ENCODE measurements around the gene LYL1. TPM values are rescaled to one million over a fixed set of nuclear protein-coding genes. Genes with fewer than 3 reads are reported as not detected.

The LYL1 gene
- total and polyA plus RNA-seq, 2 donors from 2014 or later = 8.5 to 13.8 TPM

DNA sequence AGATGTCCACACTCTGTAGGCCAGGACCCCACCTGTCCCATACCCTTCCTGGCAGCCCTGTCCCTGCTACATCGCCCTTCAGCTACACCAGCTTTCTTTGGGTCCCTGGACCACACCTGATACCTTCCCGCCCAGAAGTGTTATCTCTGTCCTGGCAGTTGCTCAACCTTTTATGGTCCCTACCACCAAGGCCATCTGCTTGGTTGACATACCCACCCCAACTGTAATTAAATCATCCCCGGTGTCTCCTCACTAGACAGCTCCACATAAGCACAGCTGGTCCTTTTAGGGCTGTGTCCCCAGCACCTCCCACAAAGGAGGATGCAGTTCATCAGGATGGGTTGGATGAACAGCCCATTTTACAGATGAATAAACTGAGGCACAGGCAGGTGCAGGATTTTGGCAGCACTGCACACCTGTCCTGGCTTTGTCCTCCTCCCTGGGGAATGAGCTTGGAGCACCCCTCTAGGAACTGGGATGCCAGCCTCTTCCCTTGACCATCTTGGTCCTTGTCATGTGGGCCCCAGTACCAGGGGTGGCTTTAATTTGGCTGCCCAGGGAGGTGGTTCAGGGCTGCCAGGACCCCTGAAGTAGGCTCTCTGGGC lies 28.3 kb upstream of the LYL1 start:
- TF ChIP-seq, protein P1, sequence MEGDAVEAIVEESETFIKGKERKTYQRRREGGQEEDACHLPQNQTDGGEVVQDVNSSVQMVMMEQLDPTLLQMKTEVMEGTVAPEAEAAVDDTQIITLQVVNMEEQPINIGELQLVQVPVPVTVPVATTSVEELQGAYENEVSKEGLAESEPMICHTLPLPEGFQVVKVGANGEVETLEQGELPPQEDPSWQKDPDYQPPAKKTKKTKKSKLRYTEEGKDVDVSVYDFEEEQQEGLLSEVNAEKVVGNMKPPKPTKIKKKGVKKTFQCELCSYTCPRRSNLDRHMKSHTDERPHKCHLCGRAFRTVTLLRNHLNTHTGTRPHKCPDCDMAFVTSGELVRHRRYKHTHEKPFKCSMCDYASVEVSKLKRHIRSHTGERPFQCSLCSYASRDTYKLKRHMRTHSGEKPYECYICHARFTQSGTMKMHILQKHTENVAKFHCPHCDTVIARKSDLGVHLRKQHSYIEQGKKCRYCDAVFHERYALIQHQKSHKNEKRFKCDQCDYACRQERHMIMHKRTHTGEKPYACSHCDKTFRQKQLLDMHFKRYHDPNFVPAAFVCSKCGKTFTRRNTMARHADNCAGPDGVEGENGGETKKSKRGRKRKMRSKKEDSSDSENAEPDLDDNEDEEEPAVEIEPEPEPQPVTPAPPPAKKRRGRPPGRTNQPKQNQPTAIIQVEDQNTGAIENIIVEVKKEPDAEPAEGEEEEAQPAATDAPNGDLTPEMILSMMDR (IDR thresholded peaks at IDR 0.05; ENCODE audit: borderline replicate concordance, extremely low read depth, insufficient read depth) = no peak
- intact Hi-C loops (cut with DNase I) = no loop called here
- no peaks in the 10 kb centered on the region for H3K9me3 ChIP-seq (ENCODE audit: control insufficient read depth in 2 of 3, insufficient read depth in 1 of 3, low read length in 3 of 3)
- no peaks in the 10 kb centered on the region for H3K27me3 ChIP-seq (ENCODE audit: control insufficient read depth, insufficient read depth, low read length)
- H3K27ac ChIP-seq (ENCODE audit: low read depth in 2 of 2, low read length in 2 of 2) = no peak overlapping the region
- H3K36me3 ChIP-seq (ENCODE audit: control insufficient read depth in 2 of 3, insufficient read depth in 3 of 3, low read length in 3 of 3) = peaks cover 0 to 5% (median 2%) of the 10 kb centered on the region in 3 donors
- H3K4me1 ChIP-seq (ENCODE audit: control insufficient read depth in 2 of 3, insufficient read depth in 2 of 3, low read depth in 1 of 3, low read length in 3 of 3) = no peaks in the 10 kb centered on the region
- H3K4me3 ChIP-seq (ENCODE audit: low read length in 3 of 3) = no peak overlapping the region
- H3K9ac ChIP-seq (ENCODE audit: low read length in 3 of 3) = no peak overlapping the region
- no peak for FAIRE-seq
- DNase-seq = no peak

DNA sequence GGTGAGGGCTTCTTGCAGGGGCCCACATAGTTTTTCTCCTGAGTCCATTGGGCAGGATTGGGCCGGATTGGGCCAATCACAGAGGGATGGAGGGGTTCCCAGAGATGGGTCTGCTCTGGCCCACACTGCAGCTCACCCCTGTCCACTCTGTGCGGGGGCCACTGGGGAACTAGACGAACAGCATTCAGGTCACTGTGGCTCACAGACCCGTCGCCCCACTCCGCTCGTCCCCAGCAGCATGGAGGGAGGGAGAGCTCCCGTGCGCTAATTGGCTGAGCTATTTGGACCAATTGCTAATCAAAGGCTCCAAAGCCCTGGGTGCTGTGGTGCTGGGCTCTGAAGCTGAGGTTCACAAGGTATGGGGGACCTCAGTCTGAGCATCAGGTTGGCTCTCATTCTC lies 26.7 kb upstream of the LYL1 start:
- intact Hi-C loops (cut with DNase I) = no loop called here
- H3K27me3 ChIP-seq (ENCODE audit: control insufficient read depth, insufficient read depth, low read length) = no peaks in the 10 kb centered on the region

GRCh38 chr19:13128583-13128982 lies 25.9 kb upstream of the LYL1 start:
- no peak overlapping the region for H3K27ac ChIP-seq (ENCODE audit: low read depth in 2 of 2, low read length in 2 of 2)
- H3K9me3 ChIP-seq (ENCODE audit: control insufficient read depth in 2 of 3, insufficient read depth in 1 of 3, low read length in 3 of 3) = no peaks in the 10 kb centered on the region
- no peak for FAIRE-seq
- TF ChIP-seq, protein P1 (IDR thresholded peaks at IDR 0.05; ENCODE audit: borderline replicate concordance, extremely low read depth, insufficient read depth) = no peak
- H3K27me3 ChIP-seq (ENCODE audit: control insufficient read depth, insufficient read depth, low read length) = no peaks in the 10 kb centered on the region
- no peak overlapping the region for H3K9ac ChIP-seq (ENCODE audit: low read length in 3 of 3)
- no peak for DNase-seq
- H3K4me3 ChIP-seq (ENCODE audit: low read length in 3 of 3) = no peak overlapping the region
- intact Hi-C loops (cut with DNase I) = no loop called here
- no peaks in the 10 kb centered on the region for H3K4me1 ChIP-seq (ENCODE audit: control insufficient read depth in 2 of 3, insufficient read depth in 2 of 3, low read depth in 1 of 3, low read length in 3 of 3)
- H3K36me3 ChIP-seq (ENCODE audit: control insufficient read depth in 2 of 3, insufficient read depth in 3 of 3, low read length in 3 of 3) = peaks cover 0 to 3% (median 0%) of the 10 kb centered on the region in 3 donors

More for the DNA sequence above, 26.7 kb upstream of the LYL1 start:
- no peak for DNase-seq
- Histone ChIP-seq H3K9ac (ENCODE audit: low read length in 3 of 3) (no peak overlapping the region), H3K4me1 (ENCODE audit: control insufficient read depth in 2 of 3, insufficient read depth in 2 of 3, low read depth in 1 of 3, low read length in 3 of 3) (no peaks in the 10 kb centered on the region), H3K36me3 (ENCODE audit: control insufficient read depth in 2 of 3, insufficient read depth in 3 of 3, low read length in 3 of 3) (peaks cover 0 to 3% (median 0%) of the 10 kb centered on the region in 3 donors), H3K4me3 (ENCODE audit: low read length in 3 of 3) (no peak overlapping the region), H3K27ac (ENCODE audit: low read depth in 2 of 2, low read length in 2 of 2) (no peak overlapping the region), H3K9me3 (ENCODE audit: control insufficient read depth in 2 of 3, insufficient read depth in 1 of 3, low read length in 3 of 3) (no peaks in the 10 kb centered on the region)
- TF ChIP-seq, protein P1 (IDR thresholded peaks at IDR 0.05; ENCODE audit: borderline replicate concordance, extremely low read depth, insufficient read depth) = no peak
- FAIRE-seq = no peak

Data from kidney (tissue), 14 donors.